GM12878 (cell line): ENCODE measurements around the gene IGFBP3. TPM values are rescaled to one million over a fixed set of nuclear protein-coding genes. Genes with fewer than 3 reads are reported as not detected.

Experiments
- ATAC-seq: fragments of 200-7000 bp; cut with Tn5 transposase; 3 replicates; pipeline ENCODE4 v1.9.1; 2020; ENCODE audit warnings: mild to moderate bottlenecking, moderate library complexity
- BruUV-seq: library from RNA; stranded (reverse); fragments of 400-500 nt; replicated peaks from 2 replicates; lab custom pipeline; 2021; lab: Mats Ljungman, UMichigan
- CTCF ChIA-PET: fragments of 300-600 bp; sonication (Branson Sonifier 250); formaldehyde crosslinking; extraction: SDS; loops from one replicate; lab custom pipeline; 2021; ENCODE audit warnings: inconsistent platforms; lab: Yijun Ruan, JAX
- POLR2A ChIA-PET: fragments of 350-600 bp; formaldehyde crosslinking; extraction: SDS; loops from one replicate; lab custom pipeline; 2021; ENCODE audit warnings: inconsistent platforms; lab: Charles Lee
- RAD21 ChIA-PET: fragments of 300-600 bp; sonication (Branson Sonifier 250); formaldehyde crosslinking; loops from one replicate; lab custom pipeline; 2023; ENCODE audit warnings: antibody characterized with exemption; ENCODE audit not compliant: unreplicated experiment; lab: Charles Lee
- SMC1A ChIA-PET: fragments of 300-600 bp; sonication (Branson Sonifier 250); formaldehyde crosslinking; loops from one replicate; lab custom pipeline; 2023; ENCODE audit not compliant: unreplicated experiment, uncharacterized antibody; lab: Charles Lee
- DNase-seq: peaks from one replicate; pipeline ENCODE4 v3.0.0-alpha.2; 2011; ENCODE audit warnings: low read depth, low spot score
- FAIRE-seq: peaks from 3 replicates; lab custom pipeline; 2011; peaks lifted over from hg19 to GRCh38; lab: Jason Lieb, UNC
- H2AFZ ChIP-seq: 2 replicates; pipeline ENCODE4 v1.6.0; 2011; ENCODE audit warnings: low read depth, low read length, control low read depth; ENCODE audit not compliant: control insufficient read depth
- H3K27ac ChIP-seq: 2 replicates; pipeline ENCODE4 v1.5.1; 2011; ENCODE audit warnings: control low read depth; ENCODE audit not compliant: control insufficient read depth, insufficient read depth
- H3K27me3 ChIP-seq, 2 experiments: replicated peaks in 1 of 2; 2 replicates each; pipeline versions ENCODE4 v1.6.0 to v1.6.1; 2011; ENCODE audit warnings: low read length in 1 of 2; ENCODE audit not compliant: control insufficient read depth in 2 of 2, insufficient read depth in 2 of 2
- H3K36me3 ChIP-seq, 2 experiments: 2 replicates each; pipeline ENCODE4 v1.5.1; 2011; ENCODE audit warnings: low read length in 1 of 2; ENCODE audit not compliant: control insufficient read depth in 2 of 2, insufficient read depth in 2 of 2
- H3K4me1 ChIP-seq: 2 replicates; pipeline ENCODE4 v1.6.1; 2011; ENCODE audit warnings: mild to moderate bottlenecking, low read length, moderate library complexity, mixed read lengths; ENCODE audit not compliant: control insufficient read depth, insufficient read depth
- H3K4me2 ChIP-seq: 2 replicates; pipeline ENCODE4 v1.6.0; 2011; ENCODE audit warnings: control low read depth; ENCODE audit not compliant: control insufficient read depth, insufficient read depth
- H3K4me3 ChIP-seq: fragments of 200-600 bp; sonication (generic); 2 replicates; pipeline ENCODE4 v1.5.1; 2016
- H3K79me2 ChIP-seq: 2 replicates; pipeline ENCODE4 v1.6.0; 2011; ENCODE audit warnings: low read length; ENCODE audit not compliant: control insufficient read depth, insufficient read depth
- H3K9ac ChIP-seq: 2 replicates; pipeline ENCODE4 v1.8.0; 2011; ENCODE audit warnings: low read length, control low read depth, mixed read lengths; ENCODE audit not compliant: control insufficient read depth, insufficient read depth
- H3K9me3 ChIP-seq: replicated peaks from 3 replicates; pipeline ENCODE4 v1.5.1; 2011; ENCODE audit warnings: mild to moderate bottlenecking, low read length; ENCODE audit not compliant: control insufficient read depth, insufficient read depth
- H4K20me1 ChIP-seq: 2 replicates; pipeline ENCODE4 v1.6.0; 2011; ENCODE audit not compliant: control insufficient read depth, insufficient read depth
- EGR1 ChIP-seq, 2 experiments: IDR thresholded peaks; 1 replicate in 1 of 2; 2 replicates in 1 of 2; pipeline ENCODE4 v1.6.1; 2011 to 2012; ENCODE audit warnings: low read depth in 2 of 2, low read length in 2 of 2, borderline replicate concordance in 1 of 2, mild to moderate bottlenecking in 1 of 2, moderate library complexity in 1 of 2
- EP300 ChIP-seq, 2 experiments: fragments of 150-350 bp in 1 of 2; IDR thresholded peaks; 2 replicates each; pipeline ENCODE4 v1.6.1; 2011 to 2012; ENCODE audit warnings: low read depth in 2 of 2, low read length in 2 of 2, borderline replicate concordance in 1 of 2, improper control_type of control experiment in 1 of 2, inconsistent platforms in 1 of 2; ENCODE audit not compliant: control insufficient read depth in 1 of 2
- FOS ChIP-seq: IDR thresholded peaks from 3 replicates; pipeline ENCODE4 v1.6.1; 2011; ENCODE audit warnings: borderline replicate concordance; ENCODE audit not compliant: insufficient read length; ENCODE audit errors: extremely low read depth
- HDAC6 ChIP-seq: fragments of 200-600 bp; sonication (generic); IDR thresholded peaks from one replicate; pipeline ENCODE4 v1.8.0; 2017; ENCODE audit warnings: antibody characterized with exemption; ENCODE audit not compliant: unreplicated experiment
- NRF1 ChIP-seq: conservative IDR thresholded peaks from 2 replicates; pipeline ENCODE4 v1.6.1; 2011; ENCODE audit warnings: mild to moderate bottlenecking, low read depth, low read length, improper control_type of control experiment
- PML ChIP-seq: IDR thresholded peaks from 2 replicates; pipeline ENCODE4 v1.6.1; 2012; ENCODE audit warnings: low read length, inconsistent platforms
- RAD21 ChIP-seq: IDR thresholded peaks from 2 replicates; pipeline ENCODE4 v1.6.1; 2011; ENCODE audit warnings: mild to moderate bottlenecking, low read depth, low read length, moderate library complexity; ENCODE audit not compliant: insufficient read depth
- WGBS: methylation state at CpG from one replicate; pipeline ENCODE4 v1.1.6; 2016; ENCODE audit warnings: low lambda C conversion rate; ENCODE audit not compliant: insufficient replicate concordance, insufficient coverage; ENCODE audit errors: missing lambda C conversion rate; 5-methylcytosine and 5-hydroxymethylcytosine counted together
- in situ Hi-C: fragments of 300-500 bp; cut with MboI; formaldehyde crosslinking; loops from 9 replicates; pipeline ENCODE4 v1.14.3; 2018; ENCODE audit warnings: mixed read lengths
- intact Hi-C: fragments of 100-400 bp; cut with micrococcal nuclease; formaldehyde crosslinking; loops from one replicate; pipeline ENCODE4 v1.14.2; 2022; ENCODE audit not compliant: unreplicated experiment
- polyA plus RNA-seq, 11 experiments: library from polyadenylated mRNA; depleted of rRNA in 4 of 11; unstranded in 6 of 11; stranded (reverse) in 5 of 11; fragments of >200 nt; fragmentation: Nextera tagmentation in 4 of 11; fragmentation: Illumina TruSeq in 1 of 11; extraction: Ambion mirVana in 4 of 11; extraction: Trizol in 1 of 11; gene quantifications; 1 replicate in 1 of 11; 2 replicates in 10 of 11; pipeline versions ENCODE4 v1.2.1 to v1.2.3, GENCODE V29; 2011 to 2016; ENCODE audit warnings: inconsistent platforms in 2 of 11, missing spikeins in 2 of 11, low read depth in 1 of 11
- total RNA-seq, 4 experiments: library from RNA; depleted of rRNA in 3 of 4; stranded (reverse); fragments of >200 nt in 3 of 4; fragmentation: Illumina TruSeq in 1 of 4; extraction: Trizol in 1 of 4; gene quantifications; 2 replicates each; pipeline versions ENCODE4 v1.2.1 to v1.2.3, GENCODE V29; 2013 to 2021
- TF ChIP-seq, protein P1 (sequence below): fragments of 450-650 bp; IDR thresholded peaks from 2 replicates; pipeline ENCODE4 v1.6.1; 2016; ENCODE audit warnings: mild to moderate bottlenecking
- TF ChIP-seq, protein P2 (sequence below): fragments of 450-650 bp; IDR thresholded peaks from 2 replicates; pipeline ENCODE4 v1.6.1; 2017; ENCODE audit warnings: low read depth, mild to moderate bottlenecking, moderate library complexity
- TF ChIP-seq, protein P3 (sequence below): fragments of 450-650 bp; IDR thresholded peaks from 2 replicates; pipeline ENCODE4 v1.6.1; 2018; ENCODE audit warnings: borderline replicate concordance, mild to moderate bottlenecking; ENCODE audit not compliant: partially characterized antibody

The IGFBP3 gene
- total and polyA plus RNA-seq, 10 of the 15 experiments (the other 5 are each of a cell fraction or from before 2014, with no cell fraction given) = 6.0 to 28.0 (median 15.6) TPM

DNA sequence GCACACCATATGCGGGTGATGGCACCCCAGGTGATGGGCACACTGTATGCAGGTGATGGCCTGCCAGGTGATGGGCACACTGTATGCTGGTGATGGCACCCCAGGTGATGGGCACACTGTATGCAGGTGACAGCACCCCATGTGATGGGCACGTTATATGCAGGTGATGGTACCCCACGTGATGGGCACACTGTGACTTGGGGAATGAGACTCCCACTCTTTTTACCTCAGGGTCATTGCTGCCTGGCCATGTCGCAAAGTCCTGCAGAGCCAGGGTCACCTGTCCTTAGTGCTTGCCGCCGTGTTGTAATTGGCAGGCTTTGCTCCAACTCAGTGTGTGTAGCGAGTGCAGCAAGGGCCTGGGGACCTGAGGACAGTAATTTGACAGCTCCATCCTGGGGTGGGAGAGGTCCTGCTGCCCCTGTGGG, 40.6 kb downstream of the IGFBP3 start (continued):
- TF ChIP-seq, protein P1, sequence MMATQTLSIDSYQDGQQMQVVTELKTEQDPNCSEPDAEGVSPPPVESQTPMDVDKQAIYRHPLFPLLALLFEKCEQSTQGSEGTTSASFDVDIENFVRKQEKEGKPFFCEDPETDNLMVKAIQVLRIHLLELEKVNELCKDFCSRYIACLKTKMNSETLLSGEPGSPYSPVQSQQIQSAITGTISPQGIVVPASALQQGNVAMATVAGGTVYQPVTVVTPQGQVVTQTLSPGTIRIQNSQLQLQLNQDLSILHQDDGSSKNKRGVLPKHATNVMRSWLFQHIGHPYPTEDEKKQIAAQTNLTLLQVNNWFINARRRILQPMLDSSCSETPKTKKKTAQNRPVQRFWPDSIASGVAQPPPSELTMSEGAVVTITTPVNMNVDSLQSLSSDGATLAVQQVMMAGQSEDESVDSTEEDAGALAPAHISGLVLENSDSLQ = no peak
- no peak for TF ChIP-seq EP300 (IDR thresholded peaks at IDR 0.05; ENCODE audit: borderline replicate concordance in 1 of 2, control insufficient read depth in 1 of 2, low read depth in 2 of 2, low read length in 2 of 2)
- TF ChIP-seq, protein P2, sequence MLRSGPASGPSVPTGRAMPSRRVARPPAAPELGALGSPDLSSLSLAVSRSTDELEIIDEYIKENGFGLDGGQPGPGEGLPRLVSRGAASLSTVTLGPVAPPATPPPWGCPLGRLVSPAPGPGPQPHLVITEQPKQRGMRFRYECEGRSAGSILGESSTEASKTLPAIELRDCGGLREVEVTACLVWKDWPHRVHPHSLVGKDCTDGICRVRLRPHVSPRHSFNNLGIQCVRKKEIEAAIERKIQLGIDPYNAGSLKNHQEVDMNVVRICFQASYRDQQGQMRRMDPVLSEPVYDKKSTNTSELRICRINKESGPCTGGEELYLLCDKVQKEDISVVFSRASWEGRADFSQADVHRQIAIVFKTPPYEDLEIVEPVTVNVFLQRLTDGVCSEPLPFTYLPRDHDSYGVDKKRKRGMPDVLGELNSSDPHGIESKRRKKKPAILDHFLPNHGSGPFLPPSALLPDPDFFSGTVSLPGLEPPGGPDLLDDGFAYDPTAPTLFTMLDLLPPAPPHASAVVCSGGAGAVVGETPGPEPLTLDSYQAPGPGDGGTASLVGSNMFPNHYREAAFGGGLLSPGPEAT = no peak
- TF ChIP-seq NRF1 = no peak
- no peak for TF ChIP-seq FOS
- TF ChIP-seq RAD21 = no peak
- no peak for TF ChIP-seq EGR1 (IDR thresholded peaks at IDR 0.05; ENCODE audit: borderline replicate concordance in 1 of 2, low read depth in 2 of 2, low read length in 2 of 2)

DNA sequence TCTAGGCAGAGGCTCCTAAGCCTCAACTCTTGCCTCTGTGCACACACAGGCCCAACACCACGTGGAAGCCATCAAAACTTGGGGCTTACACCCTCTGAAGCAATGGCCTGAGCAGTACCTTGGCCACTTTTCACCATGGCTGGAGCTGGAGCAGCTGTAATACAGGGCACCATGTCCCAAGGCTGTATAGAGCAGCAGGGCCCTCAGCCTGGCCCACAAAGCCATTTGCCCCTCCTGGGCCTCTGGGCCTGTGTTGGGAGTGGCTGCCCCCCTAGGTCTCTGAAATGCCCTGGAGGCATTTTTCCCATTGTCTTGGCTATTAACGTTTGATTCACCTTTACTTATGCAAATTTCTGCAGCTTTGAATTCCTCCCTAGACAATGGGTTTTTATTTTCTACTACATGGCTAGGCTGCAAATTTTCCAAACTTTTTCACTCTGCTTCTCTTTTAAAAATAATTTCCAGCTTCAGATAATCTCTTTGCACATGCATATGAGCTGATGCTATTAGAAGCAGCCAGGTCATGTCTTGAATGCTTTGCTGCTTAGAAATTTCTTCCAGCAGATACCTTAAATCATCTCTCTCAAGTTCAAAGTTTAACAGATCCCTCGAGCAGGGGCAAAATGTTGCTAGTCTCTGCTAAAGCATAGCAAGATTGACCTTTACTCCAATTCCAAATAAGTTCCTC, 42.5 kb downstream of the IGFBP3 start:
- no TSS peak for BruUV-seq
- Histone ChIP-seq H3K79me2 (no peaks in the 10 kb centered on the region), H2AFZ (no peak overlapping the region), H3K4me2 (no peak overlapping the region), H3K36me3 (no peaks in the 10 kb centered on the region), H3K4me3 (no peak overlapping the region), H4K20me1 (no peaks in the 10 kb centered on the region), H3K27me3 (no peaks in the 10 kb centered on the region; a peak in 1 of 4 replicates), H3K27ac (no peak overlapping the region), H3K9ac (no peak overlapping the region), H3K4me1 (no peaks in the 10 kb centered on the region), H3K9me3 (no peaks in the 10 kb centered on the region; the same call in 2 of the 3 replicates)
- FAIRE-seq (no peak), DNase-seq (no peak), ATAC-seq (no peak)
- TF ChIP-seq PML (no peak), HDAC6 (no peak)
- TF ChIP-seq, protein P3, sequence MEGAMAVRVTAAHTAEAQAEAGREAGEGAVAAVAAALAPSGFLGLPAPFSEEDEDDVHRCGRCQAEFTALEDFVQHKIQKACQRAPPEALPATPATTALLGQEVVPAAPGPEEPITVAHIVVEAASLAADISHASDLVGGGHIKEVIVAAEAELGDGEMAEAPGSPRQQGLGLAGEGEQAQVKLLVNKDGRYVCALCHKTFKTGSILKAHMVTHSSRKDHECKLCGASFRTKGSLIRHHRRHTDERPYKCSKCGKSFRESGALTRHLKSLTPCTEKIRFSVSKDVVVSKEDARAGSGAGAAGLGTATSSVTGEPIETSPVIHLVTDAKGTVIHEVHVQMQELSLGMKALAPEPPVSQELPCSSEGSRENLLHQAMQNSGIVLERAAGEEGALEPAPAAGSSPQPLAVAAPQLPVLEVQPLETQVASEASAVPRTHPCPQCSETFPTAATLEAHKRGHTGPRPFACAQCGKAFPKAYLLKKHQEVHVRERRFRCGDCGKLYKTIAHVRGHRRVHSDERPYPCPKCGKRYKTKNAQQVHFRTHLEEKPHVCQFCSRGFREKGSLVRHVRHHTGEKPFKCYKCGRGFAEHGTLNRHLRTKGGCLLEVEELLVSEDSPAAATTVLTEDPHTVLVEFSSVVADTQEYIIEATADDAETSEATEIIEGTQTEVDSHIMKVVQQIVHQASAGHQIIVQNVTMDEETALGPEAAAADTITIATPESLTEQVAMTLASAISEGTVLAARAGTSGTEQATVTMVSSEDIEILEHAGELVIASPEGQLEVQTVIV = no peak
- ChIA-PET CTCF (no interaction called here), SMC1A (no interaction called here), RAD21 (no interaction called here), POLR2A (no interaction called here)
- intact Hi-C loops = no loop called here
- in situ Hi-C loops = no loop called here
- 0% methylated on average over 3 of the region's 3 CpGs for WGBS
